ENCODE measurements around the gene ALKBH3.

ALKBH3 gene

DNA sequence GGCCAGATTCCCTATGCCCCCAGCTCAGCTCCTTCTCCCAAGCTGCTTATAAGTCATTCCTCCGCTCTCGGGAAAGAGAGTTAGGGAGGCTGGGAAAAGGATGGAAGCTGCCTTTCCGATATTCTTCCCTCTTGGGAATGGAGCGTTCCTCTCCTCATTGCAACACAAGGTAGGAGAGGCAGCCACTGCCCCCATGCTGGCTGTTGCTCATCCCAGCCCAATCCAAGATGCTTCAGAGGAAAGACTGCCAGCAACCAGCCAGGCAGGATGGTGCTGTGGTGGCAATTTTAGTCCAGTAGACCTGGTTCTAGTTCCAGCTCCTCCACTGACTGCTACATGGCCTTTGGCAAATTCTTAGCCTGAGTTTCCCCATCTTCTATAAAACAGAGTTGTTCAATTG is 48.1 kb downstream of the ALKBH3 start:
- Histone ChIP-seq H3K27ac (no peak overlapping the region), H3K36me3 (no peaks in the 10 kb centered on the region), H3K27me3 (no peaks in the 10 kb centered on the region), H3K4me3 (no peak overlapping the region), H3K4me1 (peaks cover 0 to 49% (median 33%) of the 10 kb centered on the region in 4 donors), H3K9me3 (no peaks in the 10 kb centered on the region)
- no peak for DNase-seq
- intact Hi-C loops (cut with DNase I; ENCODE audit: low total_unique reads): no loop called here
- TF ChIP-seq, protein P1, sequence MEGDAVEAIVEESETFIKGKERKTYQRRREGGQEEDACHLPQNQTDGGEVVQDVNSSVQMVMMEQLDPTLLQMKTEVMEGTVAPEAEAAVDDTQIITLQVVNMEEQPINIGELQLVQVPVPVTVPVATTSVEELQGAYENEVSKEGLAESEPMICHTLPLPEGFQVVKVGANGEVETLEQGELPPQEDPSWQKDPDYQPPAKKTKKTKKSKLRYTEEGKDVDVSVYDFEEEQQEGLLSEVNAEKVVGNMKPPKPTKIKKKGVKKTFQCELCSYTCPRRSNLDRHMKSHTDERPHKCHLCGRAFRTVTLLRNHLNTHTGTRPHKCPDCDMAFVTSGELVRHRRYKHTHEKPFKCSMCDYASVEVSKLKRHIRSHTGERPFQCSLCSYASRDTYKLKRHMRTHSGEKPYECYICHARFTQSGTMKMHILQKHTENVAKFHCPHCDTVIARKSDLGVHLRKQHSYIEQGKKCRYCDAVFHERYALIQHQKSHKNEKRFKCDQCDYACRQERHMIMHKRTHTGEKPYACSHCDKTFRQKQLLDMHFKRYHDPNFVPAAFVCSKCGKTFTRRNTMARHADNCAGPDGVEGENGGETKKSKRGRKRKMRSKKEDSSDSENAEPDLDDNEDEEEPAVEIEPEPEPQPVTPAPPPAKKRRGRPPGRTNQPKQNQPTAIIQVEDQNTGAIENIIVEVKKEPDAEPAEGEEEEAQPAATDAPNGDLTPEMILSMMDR (IDR thresholded peaks at IDR 0.05): no peak

DNA sequence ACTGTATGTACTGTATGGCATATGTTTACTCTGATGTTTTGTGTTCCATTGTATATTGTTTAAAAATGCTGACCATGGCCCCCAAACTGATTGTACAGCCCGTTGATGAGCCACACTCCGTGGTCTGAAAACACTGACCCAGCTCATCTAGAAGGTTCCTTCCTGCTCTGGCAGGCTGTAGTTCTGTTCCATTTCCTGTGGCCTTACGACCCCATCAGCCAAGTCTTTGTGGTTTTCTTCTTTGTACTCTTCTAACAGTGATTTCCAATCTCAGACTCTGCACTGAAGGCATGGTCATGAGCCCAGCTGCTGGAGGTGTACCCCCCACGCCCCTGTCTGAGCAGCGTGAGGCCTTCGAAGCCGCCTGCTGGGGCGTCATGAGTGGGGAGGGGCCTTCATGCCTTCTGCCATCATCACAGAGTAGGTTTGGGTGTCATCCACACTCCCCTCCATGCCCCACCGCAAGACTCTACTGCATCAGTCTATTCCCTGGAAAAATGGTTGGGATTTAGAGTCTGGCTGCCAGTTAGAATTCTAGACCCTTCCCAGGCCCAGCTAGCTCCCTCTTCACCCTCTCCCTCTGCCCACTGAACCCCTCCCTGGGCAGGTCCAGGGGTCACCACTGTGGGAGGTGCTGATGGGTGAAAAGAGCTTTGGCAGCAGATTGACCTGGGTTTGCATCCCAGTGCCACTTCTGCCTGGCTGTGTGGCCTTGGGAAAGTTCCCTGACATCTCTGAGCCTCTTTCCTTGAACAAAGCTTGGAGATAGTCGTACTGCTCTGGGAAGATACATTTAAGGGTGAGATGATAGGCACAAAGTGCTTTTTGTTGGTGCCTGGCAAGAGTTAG is 50.5 kb downstream of the ALKBH3 start:
- DNase-seq: no peak
- no peaks in the 10 kb centered on the region for H3K36me3 ChIP-seq
- intact Hi-C loops (cut with DNase I; ENCODE audit: low total_unique reads): no loop called here
- peaks cover 0 to 42% (median 16%) of the 10 kb centered on the region in 4 donors for H3K4me1 ChIP-seq
- no peak overlapping the region for H3K27ac ChIP-seq
- no peaks in the 10 kb centered on the region for H3K27me3 ChIP-seq
- no peak overlapping the region for H3K4me3 ChIP-seq
- no peaks in the 10 kb centered on the region for H3K9me3 ChIP-seq
- TF ChIP-seq, protein P1 (IDR thresholded peaks at IDR 0.05): no peak

DNA sequence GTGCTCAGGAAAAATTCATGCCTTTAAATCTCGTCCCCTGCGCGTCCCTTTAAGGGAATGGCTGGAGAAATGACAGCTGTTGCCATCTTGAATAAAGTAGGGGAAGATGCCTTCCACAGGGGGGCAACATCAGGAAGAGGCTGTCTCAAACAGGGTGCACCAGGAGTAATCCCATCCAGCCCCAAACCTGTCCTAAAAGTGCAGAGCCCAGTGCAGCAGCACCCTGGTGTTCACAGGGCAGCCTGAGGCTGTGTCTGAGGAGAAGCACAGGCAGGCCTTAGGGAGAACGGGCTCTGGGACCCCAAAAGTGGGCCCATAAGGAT is 51.0 kb downstream of the ALKBH3 start:
- Histone ChIP-seq H3K36me3 (no peaks in the 10 kb centered on the region), H3K27ac (no peak overlapping the region), H3K4me1 (peaks cover 0 to 41% (median 13%) of the 10 kb centered on the region in 4 donors), H3K4me3 (no peak overlapping the region), H3K9me3 (no peaks in the 10 kb centered on the region), H3K27me3 (no peaks in the 10 kb centered on the region)
- TF ChIP-seq, protein P1 (IDR thresholded peaks at IDR 0.05): peak; percentile 13 to 27
- intact Hi-C loops (cut with DNase I; ENCODE audit: low total_unique reads): no loop called here
- no peak for DNase-seq

DNA sequence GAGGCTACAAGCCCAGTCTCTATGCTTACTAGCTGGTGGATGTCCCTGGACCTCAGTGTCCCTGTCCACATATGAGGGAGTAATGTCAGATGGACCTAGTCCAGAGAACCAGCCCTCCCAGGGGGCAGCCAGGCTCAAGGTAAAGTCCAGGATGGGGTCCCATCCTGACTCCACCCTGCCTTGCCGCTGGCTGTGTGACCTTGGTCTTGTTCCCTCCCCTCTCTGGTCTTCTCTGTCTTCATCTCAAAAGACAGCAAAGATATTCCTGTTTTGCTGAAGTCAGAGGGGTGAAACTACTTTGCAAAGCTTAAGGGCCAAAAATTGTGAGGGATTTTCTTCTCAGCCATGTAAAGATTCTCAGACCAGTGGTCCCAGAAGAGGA is 52.6 kb downstream of the ALKBH3 start:
- no peak overlapping the region for H3K4me3 ChIP-seq
- intact Hi-C loops (cut with DNase I; ENCODE audit: low total_unique reads): no loop called here
- H3K27ac ChIP-seq: no peak overlapping the region

DNA sequence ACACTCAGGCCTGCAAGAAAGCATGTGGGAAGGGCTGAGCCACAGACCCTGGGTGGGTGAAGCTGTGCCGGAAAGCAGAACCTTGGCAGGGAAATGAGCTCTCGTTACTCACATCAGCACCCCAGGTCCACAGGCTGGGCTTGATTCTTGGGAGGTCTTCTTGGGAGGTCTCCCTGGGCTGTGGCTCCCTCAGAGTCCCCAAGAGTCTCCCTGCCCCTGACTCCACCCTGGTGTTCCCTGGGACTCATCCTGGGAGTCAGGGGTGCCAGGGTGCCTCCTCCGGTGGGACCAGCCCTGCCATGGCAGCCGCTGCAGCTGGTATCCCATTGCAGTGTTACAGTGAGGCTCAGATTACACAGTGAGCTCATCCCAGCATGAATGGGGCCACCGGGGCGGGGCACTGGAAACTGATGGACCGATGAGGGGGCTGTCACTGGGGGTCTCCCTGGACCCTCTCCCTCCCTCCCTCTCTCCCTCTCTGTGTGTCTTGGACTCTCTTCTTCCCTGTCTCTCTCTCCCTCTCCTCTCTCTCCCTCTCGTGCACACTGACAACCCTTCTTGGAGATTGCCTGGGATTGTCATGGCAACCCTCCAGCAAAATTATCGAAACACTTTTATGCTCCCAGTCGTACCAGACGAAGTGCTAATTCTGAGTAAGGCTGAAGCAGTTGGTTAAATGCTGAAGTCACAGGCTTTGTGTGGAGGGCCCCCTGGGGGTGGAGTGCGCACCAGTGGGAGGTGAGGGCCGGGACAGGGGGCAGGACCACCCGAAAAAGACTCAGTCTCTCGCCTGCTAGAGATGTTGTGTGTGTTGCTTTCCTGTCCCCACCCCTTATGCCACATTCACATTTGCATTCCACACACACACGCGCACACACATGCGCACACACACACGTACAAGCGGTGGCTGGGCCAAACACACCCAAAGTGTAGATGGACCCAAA is 53.2 kb downstream of the ALKBH3 start:
- Histone ChIP-seq H3K4me1 (peaks cover 0 to 47% (median 21%) of the 10 kb centered on the region in 4 donors), H3K4me3 (no peak overlapping the region), H3K27ac (peak overlapping the region in 1 of 2 donors; percentile 24), H3K9me3 (no peaks in the 10 kb centered on the region), H3K36me3 (no peaks in the 10 kb centered on the region), H3K27me3 (no peaks in the 10 kb centered on the region)
- intact Hi-C loops (cut with DNase I; ENCODE audit: low total_unique reads): no loop called here
- TF ChIP-seq, protein P1 (IDR thresholded peaks at IDR 0.05): no peak
- peak in 1 of 2 donors; percentile 73 for DNase-seq

More for the DNA sequence above, 52.6 kb downstream of the ALKBH3 start:
- Histone ChIP-seq H3K27me3 (no peaks in the 10 kb centered on the region), H3K9me3 (no peaks in the 10 kb centered on the region), H3K36me3 (no peaks in the 10 kb centered on the region), H3K4me1 (peaks cover 0 to 47% (median 21%) of the 10 kb centered on the region in 4 donors)
- no peak for DNase-seq
- TF ChIP-seq, protein P1 (IDR thresholded peaks at IDR 0.05): no peak

Data from tibial artery (tissue), 4 donors.